ENCODE measurements around the gene OSBPL3. TPM values are rescaled to one million over a fixed set of nuclear protein-coding genes. Genes with fewer than 3 reads are reported as not detected.

The OSBPL3 gene
- total RNA-seq, 1 experiment from 2014 or later = 9.2 TPM

DNA sequence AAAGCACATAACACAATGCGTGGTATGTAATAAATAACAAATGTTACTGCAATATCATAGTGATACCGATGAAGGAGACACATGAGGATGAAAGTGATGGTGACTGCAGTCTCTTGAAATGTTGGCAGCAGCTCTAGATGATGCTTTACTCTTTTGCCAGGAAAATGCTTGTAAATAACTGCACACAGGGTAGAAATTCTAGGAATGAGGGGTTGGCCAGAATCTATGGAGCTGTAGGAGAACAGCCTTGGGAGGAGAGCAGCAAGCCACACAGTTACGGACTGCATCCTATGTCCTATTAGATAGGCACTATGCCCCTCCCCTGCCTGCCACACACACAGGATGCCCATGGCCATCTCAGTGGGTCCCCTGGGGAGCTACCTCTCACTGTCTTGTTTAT lies 125.1 kb downstream of the OSBPL3 start:
- Histone ChIP-seq H3K27ac (ENCODE audit: low read length) (no peak overlapping the region), H3K27me3 (ENCODE audit: control insufficient read depth, insufficient read depth, low read length) (no peaks in the 10 kb centered on the region), H3K9me3 (ENCODE audit: control insufficient read depth, insufficient read depth, low read depth, low read length) (no peaks in the 10 kb centered on the region), H3K36me3 (ENCODE audit: control insufficient read depth, insufficient read depth, low read length) (no peaks in the 10 kb centered on the region), H3K4me1 (ENCODE audit: control insufficient read depth, insufficient read depth, low read length) (no peaks in the 10 kb centered on the region), H3K4me3 (ENCODE audit: low read depth in 2 of 2, low read length in 2 of 2) (no peak overlapping the region)
- intact Hi-C loops (cut with micrococcal nuclease; ENCODE audit: unreplicated experiment) = loop anchor here (2.0 kb wide), 1 partner anchor 20 kb away; no protein-coding TSS in a partner anchor
- CTCF ChIA-PET = no interaction called here
- DNase-seq (ENCODE audit: low read depth, low spot score) = no peak
- in situ Hi-C loops (cut with HindIII; ENCODE audit: low pct_unique_long_range_greater_than_20kb, low sequenced_read_pairs) = no loop called here
- ATAC-seq = no peak
- no TSS peak for BruUV-seq (replicated peaks)
- POLR2A ChIA-PET = no interaction called here
- TF ChIP-seq, protein P1, sequence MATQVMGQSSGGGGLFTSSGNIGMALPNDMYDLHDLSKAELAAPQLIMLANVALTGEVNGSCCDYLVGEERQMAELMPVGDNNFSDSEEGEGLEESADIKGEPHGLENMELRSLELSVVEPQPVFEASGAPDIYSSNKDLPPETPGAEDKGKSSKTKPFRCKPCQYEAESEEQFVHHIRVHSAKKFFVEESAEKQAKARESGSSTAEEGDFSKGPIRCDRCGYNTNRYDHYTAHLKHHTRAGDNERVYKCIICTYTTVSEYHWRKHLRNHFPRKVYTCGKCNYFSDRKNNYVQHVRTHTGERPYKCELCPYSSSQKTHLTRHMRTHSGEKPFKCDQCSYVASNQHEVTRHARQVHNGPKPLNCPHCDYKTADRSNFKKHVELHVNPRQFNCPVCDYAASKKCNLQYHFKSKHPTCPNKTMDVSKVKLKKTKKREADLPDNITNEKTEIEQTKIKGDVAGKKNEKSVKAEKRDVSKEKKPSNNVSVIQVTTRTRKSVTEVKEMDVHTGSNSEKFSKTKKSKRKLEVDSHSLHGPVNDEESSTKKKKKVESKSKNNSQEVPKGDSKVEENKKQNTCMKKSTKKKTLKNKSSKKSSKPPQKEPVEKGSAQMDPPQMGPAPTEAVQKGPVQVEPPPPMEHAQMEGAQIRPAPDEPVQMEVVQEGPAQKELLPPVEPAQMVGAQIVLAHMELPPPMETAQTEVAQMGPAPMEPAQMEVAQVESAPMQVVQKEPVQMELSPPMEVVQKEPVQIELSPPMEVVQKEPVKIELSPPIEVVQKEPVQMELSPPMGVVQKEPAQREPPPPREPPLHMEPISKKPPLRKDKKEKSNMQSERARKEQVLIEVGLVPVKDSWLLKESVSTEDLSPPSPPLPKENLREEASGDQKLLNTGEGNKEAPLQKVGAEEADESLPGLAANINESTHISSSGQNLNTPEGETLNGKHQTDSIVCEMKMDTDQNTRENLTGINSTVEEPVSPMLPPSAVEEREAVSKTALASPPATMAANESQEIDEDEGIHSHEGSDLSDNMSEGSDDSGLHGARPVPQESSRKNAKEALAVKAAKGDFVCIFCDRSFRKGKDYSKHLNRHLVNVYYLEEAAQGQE (IDR thresholded peaks at IDR 0.05; ENCODE audit: insufficient read depth in 1 of 2, low read depth in 2 of 2, low read length in 1 of 2) = no peak
- TF ChIP-seq SIN3A (IDR thresholded peaks at IDR 0.05; ENCODE audit: borderline replicate concordance, insufficient read depth, low read depth, low read length) (no peak), POLR2AphosphoS5 (IDR thresholded peaks at IDR 0.05; ENCODE audit: low read depth, low read length) (no peak), TCF7L2 (IDR thresholded peaks at IDR 0.05; ENCODE audit: low read depth, low read length) (no peak)
- TF ChIP-seq, protein P2, sequence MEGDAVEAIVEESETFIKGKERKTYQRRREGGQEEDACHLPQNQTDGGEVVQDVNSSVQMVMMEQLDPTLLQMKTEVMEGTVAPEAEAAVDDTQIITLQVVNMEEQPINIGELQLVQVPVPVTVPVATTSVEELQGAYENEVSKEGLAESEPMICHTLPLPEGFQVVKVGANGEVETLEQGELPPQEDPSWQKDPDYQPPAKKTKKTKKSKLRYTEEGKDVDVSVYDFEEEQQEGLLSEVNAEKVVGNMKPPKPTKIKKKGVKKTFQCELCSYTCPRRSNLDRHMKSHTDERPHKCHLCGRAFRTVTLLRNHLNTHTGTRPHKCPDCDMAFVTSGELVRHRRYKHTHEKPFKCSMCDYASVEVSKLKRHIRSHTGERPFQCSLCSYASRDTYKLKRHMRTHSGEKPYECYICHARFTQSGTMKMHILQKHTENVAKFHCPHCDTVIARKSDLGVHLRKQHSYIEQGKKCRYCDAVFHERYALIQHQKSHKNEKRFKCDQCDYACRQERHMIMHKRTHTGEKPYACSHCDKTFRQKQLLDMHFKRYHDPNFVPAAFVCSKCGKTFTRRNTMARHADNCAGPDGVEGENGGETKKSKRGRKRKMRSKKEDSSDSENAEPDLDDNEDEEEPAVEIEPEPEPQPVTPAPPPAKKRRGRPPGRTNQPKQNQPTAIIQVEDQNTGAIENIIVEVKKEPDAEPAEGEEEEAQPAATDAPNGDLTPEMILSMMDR (IDR thresholded peaks at IDR 0.05) = no peak

DNA sequence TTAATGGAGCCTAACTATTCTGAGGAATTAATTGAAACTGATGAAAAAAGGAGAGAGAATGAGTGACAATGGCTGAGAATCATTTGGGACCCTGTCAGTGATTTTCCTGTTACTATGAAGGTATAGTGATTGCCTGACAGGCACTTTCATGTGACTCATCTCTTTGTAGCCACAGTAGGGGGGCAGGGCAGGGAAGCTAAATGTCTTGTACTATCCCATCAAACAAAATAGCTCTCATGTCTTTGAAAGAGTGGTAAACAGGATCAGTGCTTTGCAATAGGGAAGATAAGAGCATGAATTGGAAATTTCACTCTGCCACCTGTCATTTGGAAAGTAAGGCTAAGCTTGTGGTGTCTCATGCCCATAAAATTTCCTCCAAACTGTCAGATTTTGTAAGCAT lies 128.2 kb downstream of the OSBPL3 start:
- in situ Hi-C loops (cut with HindIII; ENCODE audit: low pct_unique_long_range_greater_than_20kb, low sequenced_read_pairs) = no loop called here
- no peak for ATAC-seq

More for the DNA sequence above, 128.2 kb downstream of the OSBPL3 start:
- no peak for DNase-seq (ENCODE audit: low read depth, low spot score)
- BruUV-seq (replicated peaks) = no TSS peak
- H3K27me3 ChIP-seq (ENCODE audit: control insufficient read depth, insufficient read depth, low read length) = no peaks in the 10 kb centered on the region
- TF ChIP-seq, protein P2 (IDR thresholded peaks at IDR 0.05) = no peak
- TF ChIP-seq, protein P1 (IDR thresholded peaks at IDR 0.05; ENCODE audit: insufficient read depth in 1 of 2, low read depth in 2 of 2, low read length in 1 of 2) = no peak
- no peak for TF ChIP-seq SIN3A (IDR thresholded peaks at IDR 0.05; ENCODE audit: borderline replicate concordance, insufficient read depth, low read depth, low read length)
- TF ChIP-seq TCF7L2 (IDR thresholded peaks at IDR 0.05; ENCODE audit: low read depth, low read length) = no peak
- no peak for TF ChIP-seq POLR2AphosphoS5 (IDR thresholded peaks at IDR 0.05; ENCODE audit: low read depth, low read length)
- no peaks in the 10 kb centered on the region for H3K4me1 ChIP-seq (ENCODE audit: control insufficient read depth, insufficient read depth, low read length)
- no peaks in the 10 kb centered on the region for H3K9me3 ChIP-seq (ENCODE audit: control insufficient read depth, insufficient read depth, low read depth, low read length)
- CTCF ChIA-PET = no interaction called here
- H3K36me3 ChIP-seq (ENCODE audit: control insufficient read depth, insufficient read depth, low read length) = no peaks in the 10 kb centered on the region
- H3K27ac ChIP-seq (ENCODE audit: low read length) = no peak overlapping the region
- no peak overlapping the region for H3K4me3 ChIP-seq (ENCODE audit: low read depth in 2 of 2, low read length in 2 of 2)
- intact Hi-C loops (cut with micrococcal nuclease; ENCODE audit: unreplicated experiment) = no loop called here
- POLR2A ChIA-PET = no interaction called here

Measured in Panc1 (cell line).